IPS DF 6.9 (cell line): ENCODE results near the gene TGM5.
A peak's percentile ranks its signal among the peaks of the same experiment; 100 is the strongest.
"Not testable (repeated sequence)": the region's sequence is repeated elsewhere in the genome, so short reads cannot be mapped to it uniquely, and the experiment has no call there.

Source experiments
- DNase-seq: peaks from one replicate; pipeline ENCODE4 v3.0.0-alpha.2; 2013; ENCODE audit warnings: low read depth, low spot score
- H3K27ac ChIP-seq: one replicate; pipeline ENCODE4 v1.5.1; 2013; ENCODE audit warnings: low read length, control low read depth
- H3K27me3 ChIP-seq: 2 replicates; pipeline ENCODE4 v1.6.1; 2013; ENCODE audit warnings: mild to moderate bottlenecking, low read length; ENCODE audit not compliant: control insufficient read depth, insufficient read depth
- H3K36me3 ChIP-seq: 2 replicates; pipeline ENCODE4 v1.6.1; 2013; ENCODE audit warnings: low read length; ENCODE audit not compliant: control insufficient read depth, insufficient read depth
- H3K4me1 ChIP-seq: 2 replicates; pipeline ENCODE4 v1.6.1; 2013; ENCODE audit warnings: low read length; ENCODE audit not compliant: control insufficient read depth, insufficient read depth
- H3K4me3 ChIP-seq: 2 replicates; pipeline ENCODE4 v1.5.1; 2013; ENCODE audit warnings: mild to moderate bottlenecking, low read length
- H3K9me3 ChIP-seq: 2 replicates; pipeline ENCODE4 v1.6.1; 2013; ENCODE audit warnings: low read length, inconsistent platforms; ENCODE audit not compliant: control insufficient read depth, insufficient read depth
- WGBS: extraction: QIAGEN DNeasy Blood & Tissue Kit; methylation state at CpG from one replicate; pipeline ENCODE4 v1.1.7; 2013; ENCODE audit warnings: mixed read lengths, missing lambda C conversion rate; ENCODE audit not compliant: insufficient read length, insufficient coverage; 5-methylcytosine and 5-hydroxymethylcytosine counted together

Gene TGM5

GRCh38 chr15:43276563-43277200, 10.0 kb upstream of the TGM5 start:
- no peaks in the 10 kb centered on the region for H3K9me3 ChIP-seq
- no peak overlapping the region for H3K27ac ChIP-seq
- H3K27me3 ChIP-seq = no peaks in the 10 kb centered on the region
- no peak overlapping the region for H3K4me3 ChIP-seq
- no CpG with 5 or more reads among the region's 12 CpGs for WGBS
- H3K36me3 ChIP-seq = no peaks in the 10 kb centered on the region
- DNase-seq = no peak
- no peaks in the 10 kb centered on the region for H3K4me1 ChIP-seq

GRCh38 chr15:43275740-43276562, 9.2 kb upstream of the TGM5 start:
- no peak overlapping the region for H3K4me3 ChIP-seq
- no peaks in the 10 kb centered on the region for H3K36me3 ChIP-seq
- no peaks in the 10 kb centered on the region for H3K4me1 ChIP-seq
- WGBS = no CpG with 5 or more reads among the region's 15 CpGs
- H3K9me3 ChIP-seq = no peaks in the 10 kb centered on the region
- DNase-seq = no peak
- no peaks in the 10 kb centered on the region for H3K27me3 ChIP-seq
- H3K27ac ChIP-seq = no peak overlapping the region

- no CpG with 5 or more reads among the region's 9 CpGs for WGBS
- H3K36me3 ChIP-seq = no peaks in the 10 kb centered on the region
- no peak overlapping the region for H3K27ac ChIP-seq
- no peaks in the 10 kb centered on the region for H3K27me3 ChIP-seq
- no peak overlapping the region for H3K4me3 ChIP-seq
- H3K4me1 ChIP-seq = no peaks in the 10 kb centered on the region
- no peak for DNase-seq
- no peaks in the 10 kb centered on the region for H3K9me3 ChIP-seq
These were observed 7.4 kb upstream of the TGM5 start for GRCh38 chr15:43274136-43274535.

GRCh38 chr15:43273243-43273642, 6.5 kb upstream of the TGM5 start:
- H3K9me3 ChIP-seq = no peaks in the 10 kb centered on the region
- no peak overlapping the region for H3K27ac ChIP-seq
- WGBS = no CpG with 5 or more reads among the region's 2 CpGs
- no peak for DNase-seq
- H3K4me1 ChIP-seq = no peaks in the 10 kb centered on the region
- no peaks in the 10 kb centered on the region for H3K36me3 ChIP-seq
- H3K4me3 ChIP-seq = no peak overlapping the region
- H3K27me3 ChIP-seq = no peaks in the 10 kb centered on the region

GRCh38 chr15:43271908-43272307, 5.2 kb upstream of the TGM5 start:
- not testable (repeated sequence) for H3K4me1 ChIP-seq, H3K27me3 ChIP-seq, DNase-seq, H3K27ac ChIP-seq, H3K36me3 ChIP-seq, H3K4me3 ChIP-seq, H3K9me3 ChIP-seq
- no CpG with 5 or more reads among the region's 1 CpG for WGBS

- Histone ChIP-seq H3K27ac (no peak overlapping the region), H3K9me3 (no peaks in the 10 kb centered on the region), H3K4me1 (no peaks in the 10 kb centered on the region), H3K4me3 (no peak overlapping the region), H3K36me3 (no peaks in the 10 kb centered on the region), H3K27me3 (no peaks in the 10 kb centered on the region)
- DNase-seq = no peak
- WGBS = no CpG with 5 or more reads among the region's 6 CpGs
These were observed 4.1 kb upstream of the TGM5 start for GRCh38 chr15:43270676-43271306.

- no peak for DNase-seq
- Histone ChIP-seq H3K36me3 (no peaks in the 10 kb centered on the region), H3K9me3 (no peaks in the 10 kb centered on the region), H3K27ac (no peak overlapping the region), H3K4me1 (no peaks in the 10 kb centered on the region), H3K27me3 (no peaks in the 10 kb centered on the region), H3K4me3 (no peak overlapping the region)
- no CpG with 5 or more reads among the region's 5 CpGs for WGBS
These were observed 3.5 kb upstream of the TGM5 start for GRCh38 chr15:43270113-43270665.

GRCh38 chr15:43268111-43269105, 1.7 kb upstream of the TGM5 start:
- Histone ChIP-seq H3K4me1 (no peaks in the 10 kb centered on the region), H3K9me3 (no peaks in the 10 kb centered on the region), H3K27ac (no peak overlapping the region), H3K27me3 (no peaks in the 10 kb centered on the region), H3K36me3 (no peaks in the 10 kb centered on the region), H3K4me3 (no peak overlapping the region)
- WGBS = no CpG with 5 or more reads among the region's 11 CpGs
- peak; percentile 13 for DNase-seq

- H3K36me3 ChIP-seq = no peaks in the 10 kb centered on the region
- no peaks in the 10 kb centered on the region for H3K9me3 ChIP-seq
- no peak overlapping the region for H3K4me3 ChIP-seq
- no peaks in the 10 kb centered on the region for H3K4me1 ChIP-seq
- H3K27me3 ChIP-seq = no peaks in the 10 kb centered on the region
- 100% methylated on average over 1 of the region's 2 CpGs for WGBS
- no peak overlapping the region for H3K27ac ChIP-seq
- DNase-seq = no peak
These were observed 711 bp upstream of the TGM5 start for GRCh38 chr15:43267439-43267838.

GRCh38 chr15:43266386-43266785, 342 bp downstream of the TGM5 start:
- Histone ChIP-seq H3K4me3 (no peak overlapping the region), H3K4me1 (no peaks in the 10 kb centered on the region), H3K27me3 (no peaks in the 10 kb centered on the region), H3K36me3 (no peaks in the 10 kb centered on the region), H3K9me3 (no peaks in the 10 kb centered on the region), H3K27ac (no peak overlapping the region)
- WGBS = no CpG with 5 or more reads among the region's 2 CpGs
- DNase-seq = no peak
